Mesothelial cell of epicardium (in vitro differentiated cells): Measurements from ENCODE around the gene ALG9. TPM values are rescaled to one million over a fixed set of nuclear protein-coding genes. Genes with fewer than 3 reads are reported as not detected.

Source experiments
- DNase-seq, 2 experiments: peaks; one replicate each; pipeline ENCODE4 v3.0.0; 2021; ENCODE audit warnings: low spot score in 2 of 2; ENCODE audit not compliant: unreplicated experiment in 2 of 2
- H3K27ac Mint-ChIP-seq: 2 replicates; pipeline ENCODE4 v1.8.0; 2021; ENCODE audit warnings: mixed read lengths
- H3K27me3 Mint-ChIP-seq: 2 replicates; pipeline ENCODE4 v1.8.0; 2021; ENCODE audit warnings: low read depth, mixed read lengths
- H3K36me3 Mint-ChIP-seq: 2 replicates; pipeline ENCODE4 v1.8.0; 2021; ENCODE audit warnings: mixed read lengths
- H3K4me1 Mint-ChIP-seq: 2 replicates; pipeline ENCODE4 v1.8.0; 2021; ENCODE audit warnings: mixed read lengths
- H3K4me3 Mint-ChIP-seq: 2 replicates; pipeline ENCODE4 v1.8.0; 2021; ENCODE audit warnings: mild to moderate bottlenecking, moderate library complexity, mixed read lengths
- H3K9me3 Mint-ChIP-seq: 2 replicates; pipeline ENCODE4 v1.8.0; 2021; ENCODE audit warnings: mixed read lengths
- total RNA-seq: library from RNA; stranded (reverse); gene quantifications from 3 replicates; pipeline ENCODE4 v1.2.1, GENCODE V29; 2021
- TF ChIP-seq, protein P1 (sequence below): fragments of 200-600 bp; sonication (generic); IDR thresholded peaks from one replicate; pipeline ENCODE4 v1.5.0; 2021; ENCODE audit warnings: antibody characterized with exemption; ENCODE audit not compliant: unreplicated experiment

The ALG9 gene
- total RNA-seq, 1 donor from 2014 or later: 50.6 TPM

DNA sequence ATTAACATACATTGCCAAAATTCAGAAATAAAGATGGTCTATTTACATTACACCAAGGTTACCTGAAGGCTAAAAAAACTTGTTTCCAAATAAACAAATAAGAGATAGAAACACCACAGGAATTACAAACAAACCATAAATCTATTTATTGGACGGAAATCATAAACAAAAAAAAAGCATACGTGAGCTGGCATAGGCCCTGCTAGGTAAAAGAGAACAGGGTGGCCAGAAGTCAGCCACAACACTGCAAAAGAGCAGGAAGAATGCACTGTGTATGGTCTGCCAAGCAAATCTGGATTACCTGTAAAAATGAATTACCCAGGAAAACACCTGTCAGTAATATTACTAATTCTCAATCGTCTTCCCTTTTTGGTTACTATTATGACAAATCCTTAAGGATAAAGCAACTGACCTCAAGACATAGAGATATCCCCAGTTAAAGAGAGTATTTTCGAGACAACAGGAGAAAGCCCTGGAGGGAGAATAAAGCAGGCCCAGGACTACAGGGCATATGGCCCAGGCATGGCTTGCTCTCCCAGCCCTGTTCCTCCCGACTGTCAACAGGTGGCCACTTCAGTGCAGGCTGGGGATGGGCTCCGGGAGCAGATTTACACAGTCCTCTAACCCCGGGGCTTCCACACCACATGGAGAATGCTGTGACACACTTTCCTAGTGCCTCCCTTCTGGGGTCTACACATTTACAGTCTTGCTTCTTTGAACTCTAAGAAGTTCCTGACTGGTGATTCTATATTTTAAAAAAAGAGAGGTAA, 123.2 kb downstream of the ALG9 start:
- Mint-ChIP-seq H3K4me1 (no peaks in the 10 kb centered on the region), H3K9me3 (no peaks in the 10 kb centered on the region), H3K36me3 (peaks cover 44% of the 10 kb centered on the region), H3K27ac (no peak overlapping the region), H3K4me3 (no peak overlapping the region), H3K27me3 (no peaks in the 10 kb centered on the region)
- no peak for DNase-seq
- TF ChIP-seq, protein P1, sequence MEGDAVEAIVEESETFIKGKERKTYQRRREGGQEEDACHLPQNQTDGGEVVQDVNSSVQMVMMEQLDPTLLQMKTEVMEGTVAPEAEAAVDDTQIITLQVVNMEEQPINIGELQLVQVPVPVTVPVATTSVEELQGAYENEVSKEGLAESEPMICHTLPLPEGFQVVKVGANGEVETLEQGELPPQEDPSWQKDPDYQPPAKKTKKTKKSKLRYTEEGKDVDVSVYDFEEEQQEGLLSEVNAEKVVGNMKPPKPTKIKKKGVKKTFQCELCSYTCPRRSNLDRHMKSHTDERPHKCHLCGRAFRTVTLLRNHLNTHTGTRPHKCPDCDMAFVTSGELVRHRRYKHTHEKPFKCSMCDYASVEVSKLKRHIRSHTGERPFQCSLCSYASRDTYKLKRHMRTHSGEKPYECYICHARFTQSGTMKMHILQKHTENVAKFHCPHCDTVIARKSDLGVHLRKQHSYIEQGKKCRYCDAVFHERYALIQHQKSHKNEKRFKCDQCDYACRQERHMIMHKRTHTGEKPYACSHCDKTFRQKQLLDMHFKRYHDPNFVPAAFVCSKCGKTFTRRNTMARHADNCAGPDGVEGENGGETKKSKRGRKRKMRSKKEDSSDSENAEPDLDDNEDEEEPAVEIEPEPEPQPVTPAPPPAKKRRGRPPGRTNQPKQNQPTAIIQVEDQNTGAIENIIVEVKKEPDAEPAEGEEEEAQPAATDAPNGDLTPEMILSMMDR: no peak

DNA sequence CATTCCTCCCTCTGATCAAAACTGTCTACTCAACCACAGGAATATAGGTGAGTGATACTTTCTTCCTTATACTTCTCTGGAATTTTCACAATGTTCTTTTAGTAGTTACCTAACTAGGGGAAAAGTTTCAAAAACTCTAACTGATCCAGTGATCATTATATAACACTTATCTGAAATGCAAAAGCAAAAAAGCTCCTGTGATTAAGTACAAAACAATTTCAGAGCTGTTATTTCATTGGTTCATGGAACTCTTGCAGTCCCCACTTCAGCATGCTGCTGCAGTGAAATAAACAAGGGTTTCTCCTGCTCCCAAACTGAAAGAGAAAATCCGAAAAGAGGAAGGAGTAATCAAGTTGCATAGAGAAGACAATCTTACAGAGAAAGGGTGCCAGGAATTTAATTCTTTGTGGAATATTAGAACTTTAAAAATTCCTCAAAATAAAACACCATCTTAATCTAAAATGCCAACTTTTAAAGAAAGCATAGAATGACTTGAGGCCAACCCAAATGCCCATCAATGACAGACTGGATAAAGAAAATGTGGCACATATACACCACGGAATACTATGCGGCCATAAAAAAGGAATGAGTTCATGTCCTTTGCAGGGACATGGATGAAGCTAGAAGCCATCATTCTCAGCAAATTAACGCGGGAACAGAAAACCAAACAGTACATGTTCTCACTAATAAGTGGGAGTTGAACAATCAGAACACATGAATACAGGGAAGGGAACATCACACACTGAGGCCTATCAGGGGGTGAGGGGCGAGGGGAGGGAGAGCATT, 125.5 kb downstream of the ALG9 start:
- no peaks in the 10 kb centered on the region for H3K27me3 Mint-ChIP-seq
- no peak for DNase-seq
- TF ChIP-seq, protein P1: no peak
- no peak overlapping the region for H3K27ac Mint-ChIP-seq
- no peaks in the 10 kb centered on the region for H3K4me1 Mint-ChIP-seq
- no peak overlapping the region for H3K4me3 Mint-ChIP-seq
- H3K9me3 Mint-ChIP-seq: no peaks in the 10 kb centered on the region
- H3K36me3 Mint-ChIP-seq: peaks cover 46% of the 10 kb centered on the region

DNA sequence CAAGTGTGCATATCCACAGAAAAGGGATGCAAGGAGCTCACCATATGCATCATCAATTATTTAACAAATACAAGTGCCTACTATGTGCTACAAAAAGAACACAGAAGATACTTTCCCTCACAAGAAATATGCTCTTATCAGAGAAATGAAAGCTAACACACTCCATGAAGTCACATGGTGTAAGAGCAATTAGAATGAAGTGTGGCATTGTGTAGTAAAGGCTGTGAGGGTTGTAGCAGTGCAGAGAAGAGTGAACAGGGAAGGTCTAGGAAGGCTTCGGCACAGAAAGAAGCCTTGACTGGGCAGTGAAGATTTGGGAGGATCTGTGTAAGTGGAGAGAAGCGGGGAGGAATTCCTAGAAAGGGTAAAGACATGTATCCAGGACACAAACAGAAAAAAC, 127.7 kb downstream of the ALG9 start:
- TF ChIP-seq, protein P1: no peak
- DNase-seq: no peak
- Mint-ChIP-seq H3K27ac (no peak overlapping the region), H3K4me3 (no peak overlapping the region), H3K27me3 (no peaks in the 10 kb centered on the region), H3K36me3 (peaks cover 42% of the 10 kb centered on the region), H3K9me3 (no peaks in the 10 kb centered on the region), H3K4me1 (no peaks in the 10 kb centered on the region)

DNA sequence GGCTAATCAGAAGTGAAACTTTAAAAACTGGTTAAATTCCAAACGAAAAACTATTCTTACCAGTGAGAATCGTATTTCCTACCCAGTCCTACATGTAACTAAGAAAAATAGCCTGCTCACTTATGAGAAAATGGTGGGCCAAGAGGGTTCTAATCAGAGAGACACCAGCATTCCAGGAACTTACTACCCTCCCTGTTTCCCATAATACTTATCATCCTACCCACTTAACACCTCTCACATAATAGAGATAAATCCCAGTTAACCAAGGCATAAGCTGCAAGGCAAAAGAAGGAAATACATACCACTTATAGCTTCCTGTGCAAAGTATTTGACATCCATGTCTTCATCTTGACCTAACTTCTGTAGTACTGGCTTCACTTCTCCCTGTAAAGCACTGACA, 129.6 kb downstream of the ALG9 start:
- peaks cover 3% of the 10 kb centered on the region for H3K4me1 Mint-ChIP-seq
- H3K4me3 Mint-ChIP-seq: no peak overlapping the region
- TF ChIP-seq, protein P1: no peak
- DNase-seq: no peak
- no peak overlapping the region for H3K27ac Mint-ChIP-seq
- no peaks in the 10 kb centered on the region for H3K9me3 Mint-ChIP-seq
- H3K36me3 Mint-ChIP-seq: peaks cover 38% of the 10 kb centered on the region
- no peaks in the 10 kb centered on the region for H3K27me3 Mint-ChIP-seq

DNA sequence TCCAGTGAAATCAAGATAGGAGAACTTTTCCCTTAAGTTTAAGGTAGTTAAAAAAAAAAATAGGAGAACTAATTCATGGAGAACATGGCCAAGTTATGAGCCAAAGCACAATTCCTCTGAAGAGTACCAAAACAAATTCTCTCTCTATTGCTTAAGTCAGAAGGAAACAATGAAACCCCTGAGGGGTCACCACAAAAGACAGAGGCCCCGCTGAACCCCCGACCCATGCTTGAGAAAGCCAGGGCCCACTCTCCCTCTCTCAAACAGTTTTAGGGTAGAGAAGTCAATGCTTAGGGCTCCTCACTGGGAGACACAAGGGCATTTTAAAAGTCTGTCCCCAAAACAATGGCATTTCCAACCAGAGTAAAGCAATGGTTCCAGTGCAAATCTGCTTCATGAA, 132.1 kb downstream of the ALG9 start:
- H3K4me3 Mint-ChIP-seq: no peak overlapping the region
- no peak overlapping the region for H3K27ac Mint-ChIP-seq
- no peaks in the 10 kb centered on the region for H3K9me3 Mint-ChIP-seq
- TF ChIP-seq, protein P1: no peak
- H3K27me3 Mint-ChIP-seq: no peaks in the 10 kb centered on the region
- H3K36me3 Mint-ChIP-seq: peaks cover 24% of the 10 kb centered on the region
- H3K4me1 Mint-ChIP-seq: peaks cover 26% of the 10 kb centered on the region
- DNase-seq: no peak
